Measurements from ENCODE around the gene FRRS1L. TPM values are rescaled to one million over a fixed set of nuclear protein-coding genes. Genes with fewer than 3 reads are reported as not detected.

FRRS1L gene
- total and polyA plus RNA-seq, 4 donors = 0.08 to 0.51 TPM; not detected in 2

DNA sequence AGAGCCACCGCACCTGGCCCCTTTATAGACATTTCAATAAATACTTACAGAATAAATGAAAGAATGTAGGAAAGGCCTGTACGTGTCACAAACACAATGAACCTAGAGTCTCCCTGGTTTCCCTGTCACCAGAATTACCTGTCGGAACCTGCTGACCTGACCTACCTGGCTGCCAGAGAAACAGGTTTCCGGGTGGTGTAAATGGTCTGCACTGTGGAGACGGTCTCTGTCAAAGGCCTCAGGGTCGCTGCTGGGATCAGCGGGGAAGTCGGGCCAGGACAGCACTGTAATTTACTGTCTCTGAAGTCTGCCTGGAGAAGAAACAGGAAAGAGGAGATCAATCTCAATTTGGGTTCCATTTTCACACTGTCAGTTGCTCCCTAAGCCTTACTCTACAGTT, 9.3 kb upstream of the FRRS1L start:
- Histone ChIP-seq H3K36me3 (ENCODE audit: control insufficient read depth in 4 of 4, insufficient read depth in 3 of 4, low read depth in 1 of 4, low read length in 3 of 4) (no peaks in the 10 kb centered on the region), H3K27me3 (ENCODE audit: control insufficient read depth in 4 of 4, insufficient read depth in 4 of 4, low read length in 3 of 4) (no peaks in the 10 kb centered on the region), H3K4me3 (ENCODE audit: low read depth in 1 of 3, low read length in 3 of 3) (no peak overlapping the region), H3K4me1 (ENCODE audit: control insufficient read depth in 4 of 4, insufficient read depth in 4 of 4, low read length in 3 of 4) (no peaks in the 10 kb centered on the region), H3K27ac (ENCODE audit: low read depth in 1 of 2, low read length in 2 of 2) (no peak overlapping the region), H3K9me3 (ENCODE audit: control insufficient read depth in 4 of 4, low read length in 3 of 4) (no peaks in the 10 kb centered on the region), H3K9ac (ENCODE audit: low read depth in 1 of 2, low read length in 2 of 2) (no peak overlapping the region)
- no peak for TF ChIP-seq GABPA (IDR thresholded peaks at IDR 0.05 in 1 of 2, conservative IDR thresholded peaks at IDR 0.05 in 1 of 2)
- no peak for TF ChIP-seq EGR1 (IDR thresholded peaks at IDR 0.05; ENCODE audit: low read depth in 2 of 2)
- no peak for TF ChIP-seq NR2F2 (IDR thresholded peaks at IDR 0.05)
- no peak for TF ChIP-seq HNF4G (IDR thresholded peaks at IDR 0.05)
- TF ChIP-seq, protein P1, sequence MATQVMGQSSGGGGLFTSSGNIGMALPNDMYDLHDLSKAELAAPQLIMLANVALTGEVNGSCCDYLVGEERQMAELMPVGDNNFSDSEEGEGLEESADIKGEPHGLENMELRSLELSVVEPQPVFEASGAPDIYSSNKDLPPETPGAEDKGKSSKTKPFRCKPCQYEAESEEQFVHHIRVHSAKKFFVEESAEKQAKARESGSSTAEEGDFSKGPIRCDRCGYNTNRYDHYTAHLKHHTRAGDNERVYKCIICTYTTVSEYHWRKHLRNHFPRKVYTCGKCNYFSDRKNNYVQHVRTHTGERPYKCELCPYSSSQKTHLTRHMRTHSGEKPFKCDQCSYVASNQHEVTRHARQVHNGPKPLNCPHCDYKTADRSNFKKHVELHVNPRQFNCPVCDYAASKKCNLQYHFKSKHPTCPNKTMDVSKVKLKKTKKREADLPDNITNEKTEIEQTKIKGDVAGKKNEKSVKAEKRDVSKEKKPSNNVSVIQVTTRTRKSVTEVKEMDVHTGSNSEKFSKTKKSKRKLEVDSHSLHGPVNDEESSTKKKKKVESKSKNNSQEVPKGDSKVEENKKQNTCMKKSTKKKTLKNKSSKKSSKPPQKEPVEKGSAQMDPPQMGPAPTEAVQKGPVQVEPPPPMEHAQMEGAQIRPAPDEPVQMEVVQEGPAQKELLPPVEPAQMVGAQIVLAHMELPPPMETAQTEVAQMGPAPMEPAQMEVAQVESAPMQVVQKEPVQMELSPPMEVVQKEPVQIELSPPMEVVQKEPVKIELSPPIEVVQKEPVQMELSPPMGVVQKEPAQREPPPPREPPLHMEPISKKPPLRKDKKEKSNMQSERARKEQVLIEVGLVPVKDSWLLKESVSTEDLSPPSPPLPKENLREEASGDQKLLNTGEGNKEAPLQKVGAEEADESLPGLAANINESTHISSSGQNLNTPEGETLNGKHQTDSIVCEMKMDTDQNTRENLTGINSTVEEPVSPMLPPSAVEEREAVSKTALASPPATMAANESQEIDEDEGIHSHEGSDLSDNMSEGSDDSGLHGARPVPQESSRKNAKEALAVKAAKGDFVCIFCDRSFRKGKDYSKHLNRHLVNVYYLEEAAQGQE (IDR thresholded peaks at IDR 0.05) = no peak
- TF ChIP-seq RAD21 (IDR thresholded peaks at IDR 0.05) = no peak
- TF ChIP-seq, protein P2, sequence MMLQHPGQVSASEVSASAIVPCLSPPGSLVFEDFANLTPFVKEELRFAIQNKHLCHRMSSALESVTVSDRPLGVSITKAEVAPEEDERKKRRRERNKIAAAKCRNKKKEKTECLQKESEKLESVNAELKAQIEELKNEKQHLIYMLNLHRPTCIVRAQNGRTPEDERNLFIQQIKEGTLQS (IDR thresholded peaks at IDR 0.05) = no peak
- no peak for TF ChIP-seq JUND (IDR thresholded peaks at IDR 0.05)
- no peak for TF ChIP-seq SP1 (IDR thresholded peaks at IDR 0.05)
- 89% methylated on average over 8 of the region's 8 CpGs for WGBS
- DNase-seq (ENCODE audit: low spot score) = no peak

DNA sequence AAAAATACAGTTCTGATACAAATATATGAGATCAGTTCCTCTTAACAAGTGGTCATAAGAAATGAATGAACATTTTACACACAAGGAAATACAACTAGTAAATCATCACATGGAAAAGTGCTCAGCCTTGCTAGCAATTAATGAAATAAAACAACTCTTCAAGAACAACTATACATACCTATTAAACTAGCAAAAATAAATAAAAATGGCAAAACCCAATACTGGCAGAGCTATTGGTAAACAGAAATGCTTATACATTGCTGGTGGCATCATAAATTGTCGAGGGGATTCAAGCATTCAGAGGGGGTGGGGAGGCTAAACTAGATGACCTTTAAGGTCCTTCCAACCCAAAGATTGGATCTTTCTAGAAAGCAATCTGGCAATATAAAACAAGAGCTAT, 5.9 kb upstream of the FRRS1L start:
- H3K4me3 ChIP-seq (ENCODE audit: low read depth in 1 of 3, low read length in 3 of 3) = no peak overlapping the region
- H3K4me1 ChIP-seq (ENCODE audit: control insufficient read depth in 4 of 4, insufficient read depth in 4 of 4, low read length in 3 of 4) = no peaks in the 10 kb centered on the region
- H3K27me3 ChIP-seq (ENCODE audit: control insufficient read depth in 4 of 4, insufficient read depth in 4 of 4, low read length in 3 of 4) = no peaks in the 10 kb centered on the region
- no peak overlapping the region for H3K27ac ChIP-seq (ENCODE audit: low read depth in 1 of 2, low read length in 2 of 2)
- no peaks in the 10 kb centered on the region for H3K9me3 ChIP-seq (ENCODE audit: control insufficient read depth in 4 of 4, low read length in 3 of 4)
- no peak overlapping the region for H3K9ac ChIP-seq (ENCODE audit: low read depth in 1 of 2, low read length in 2 of 2)
- 70% methylated on average over 1 of the region's 1 CpG for WGBS
- no peak for DNase-seq (ENCODE audit: low spot score)
- no peak for TF ChIP-seq EGR1 (IDR thresholded peaks at IDR 0.05; ENCODE audit: low read depth in 2 of 2)
- TF ChIP-seq, protein P3, sequence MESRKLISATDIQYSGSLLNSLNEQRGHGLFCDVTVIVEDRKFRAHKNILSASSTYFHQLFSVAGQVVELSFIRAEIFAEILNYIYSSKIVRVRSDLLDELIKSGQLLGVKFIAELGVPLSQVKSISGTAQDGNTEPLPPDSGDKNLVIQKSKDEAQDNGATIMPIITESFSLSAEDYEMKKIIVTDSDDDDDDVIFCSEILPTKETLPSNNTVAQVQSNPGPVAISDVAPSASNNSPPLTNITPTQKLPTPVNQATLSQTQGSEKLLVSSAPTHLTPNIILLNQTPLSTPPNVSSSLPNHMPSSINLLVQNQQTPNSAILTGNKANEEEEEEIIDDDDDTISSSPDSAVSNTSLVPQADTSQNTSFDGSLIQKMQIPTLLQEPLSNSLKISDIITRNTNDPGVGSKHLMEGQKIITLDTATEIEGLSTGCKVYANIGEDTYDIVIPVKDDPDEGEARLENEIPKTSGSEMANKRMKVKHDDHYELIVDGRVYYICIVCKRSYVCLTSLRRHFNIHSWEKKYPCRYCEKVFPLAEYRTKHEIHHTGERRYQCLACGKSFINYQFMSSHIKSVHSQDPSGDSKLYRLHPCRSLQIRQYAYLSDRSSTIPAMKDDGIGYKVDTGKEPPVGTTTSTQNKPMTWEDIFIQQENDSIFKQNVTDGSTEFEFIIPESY (IDR thresholded peaks at IDR 0.05) = no peak
- no peak for TF ChIP-seq GABPA (IDR thresholded peaks at IDR 0.05 in 1 of 2, conservative IDR thresholded peaks at IDR 0.05 in 1 of 2)
- TF ChIP-seq TAF1 (conservative IDR thresholded peaks at IDR 0.05) = no peak
- TF ChIP-seq RAD21 (IDR thresholded peaks at IDR 0.05) = no peak
- no peak for TF ChIP-seq FOXA1 (IDR thresholded peaks at IDR 0.05)
- TF ChIP-seq FOXA2 (IDR thresholded peaks at IDR 0.05) = no peak
- no peak for TF ChIP-seq RXRA (IDR thresholded peaks at IDR 0.05)
- H3K36me3 ChIP-seq (ENCODE audit: control insufficient read depth in 4 of 4, insufficient read depth in 3 of 4, low read depth in 1 of 4, low read length in 3 of 4) = no peaks in the 10 kb centered on the region

DNA sequence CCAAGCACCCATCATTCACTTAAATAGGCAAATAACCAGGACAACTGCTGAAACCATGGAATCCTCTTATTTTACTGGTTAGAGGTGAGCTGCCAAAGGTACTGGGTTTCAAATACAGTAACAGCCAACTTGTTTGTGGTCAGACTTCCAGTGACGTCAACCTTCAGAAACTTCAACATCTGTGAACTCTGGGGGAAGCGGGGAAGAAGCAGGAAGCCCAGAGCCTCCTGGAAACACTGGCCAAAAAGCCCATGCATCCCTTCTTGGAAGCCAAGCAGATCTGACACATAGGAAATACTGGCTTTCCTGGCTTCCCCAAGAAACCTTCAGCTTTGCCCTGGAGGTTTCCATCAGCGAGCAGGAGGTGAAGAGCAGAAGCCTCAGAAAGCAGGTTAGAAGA, 4.9 kb upstream of the FRRS1L start:
- 85% methylated on average over 3 of the region's 3 CpGs for WGBS
- DNase-seq (ENCODE audit: low spot score) = no peak
- H3K4me1 ChIP-seq (ENCODE audit: control insufficient read depth in 4 of 4, insufficient read depth in 4 of 4, low read length in 3 of 4) = peaks cover 0 to 3% (median 2%) of the 10 kb centered on the region in 4 donors
- TF ChIP-seq, protein P2 (IDR thresholded peaks at IDR 0.05) = no peak
- TF ChIP-seq, protein P1 (IDR thresholded peaks at IDR 0.05) = no peak
- TF ChIP-seq, protein P4, sequence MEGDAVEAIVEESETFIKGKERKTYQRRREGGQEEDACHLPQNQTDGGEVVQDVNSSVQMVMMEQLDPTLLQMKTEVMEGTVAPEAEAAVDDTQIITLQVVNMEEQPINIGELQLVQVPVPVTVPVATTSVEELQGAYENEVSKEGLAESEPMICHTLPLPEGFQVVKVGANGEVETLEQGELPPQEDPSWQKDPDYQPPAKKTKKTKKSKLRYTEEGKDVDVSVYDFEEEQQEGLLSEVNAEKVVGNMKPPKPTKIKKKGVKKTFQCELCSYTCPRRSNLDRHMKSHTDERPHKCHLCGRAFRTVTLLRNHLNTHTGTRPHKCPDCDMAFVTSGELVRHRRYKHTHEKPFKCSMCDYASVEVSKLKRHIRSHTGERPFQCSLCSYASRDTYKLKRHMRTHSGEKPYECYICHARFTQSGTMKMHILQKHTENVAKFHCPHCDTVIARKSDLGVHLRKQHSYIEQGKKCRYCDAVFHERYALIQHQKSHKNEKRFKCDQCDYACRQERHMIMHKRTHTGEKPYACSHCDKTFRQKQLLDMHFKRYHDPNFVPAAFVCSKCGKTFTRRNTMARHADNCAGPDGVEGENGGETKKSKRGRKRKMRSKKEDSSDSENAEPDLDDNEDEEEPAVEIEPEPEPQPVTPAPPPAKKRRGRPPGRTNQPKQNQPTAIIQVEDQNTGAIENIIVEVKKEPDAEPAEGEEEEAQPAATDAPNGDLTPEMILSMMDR (IDR thresholded peaks at IDR 0.05; ENCODE audit: low read depth, low read length, missing input control) = no peak
- TF ChIP-seq TAF1 (conservative IDR thresholded peaks at IDR 0.05) = no peak
- TF ChIP-seq FOXA2 (IDR thresholded peaks at IDR 0.05) = no peak
- TF ChIP-seq EGR1 (IDR thresholded peaks at IDR 0.05; ENCODE audit: low read depth in 2 of 2) = no peak
- H3K9ac ChIP-seq (ENCODE audit: low read depth in 1 of 2, low read length in 2 of 2) = no peak overlapping the region
- no peak overlapping the region for H3K4me3 ChIP-seq (ENCODE audit: low read depth in 1 of 3, low read length in 3 of 3)
- peaks cover 0 to 3% (median under 1%) of the 10 kb centered on the region in 4 donors for H3K27me3 ChIP-seq (ENCODE audit: control insufficient read depth in 4 of 4, insufficient read depth in 4 of 4, low read length in 3 of 4)
- no peaks in the 10 kb centered on the region for H3K36me3 ChIP-seq (ENCODE audit: control insufficient read depth in 4 of 4, insufficient read depth in 3 of 4, low read depth in 1 of 4, low read length in 3 of 4)
- H3K9me3 ChIP-seq (ENCODE audit: control insufficient read depth in 4 of 4, low read length in 3 of 4) = no peaks in the 10 kb centered on the region
- no peak overlapping the region for H3K27ac ChIP-seq (ENCODE audit: low read depth in 1 of 2, low read length in 2 of 2)

Measured in liver (tissue), 9 donors.